Endothelial cell of umbilical vein (primary cell): Measurements from ENCODE around the gene LHX6. TPM values are rescaled to one million over a fixed set of nuclear protein-coding genes. Genes with fewer than 3 reads are reported as not detected.

Experiments
- BruUV-seq: library from RNA; stranded (reverse); fragments of 400-500 nt; replicated peaks from 2 replicates; lab custom pipeline; 2021; lab: Mats Ljungman, UMichigan
- CTCF ChIA-PET: fragments of 300-600, 350-600 bp; sonication (Branson Sonifier 250); formaldehyde crosslinking; loops from one replicate; lab custom pipeline; 2021; ENCODE audit warnings: antibody characterized with exemption, inconsistent platforms; lab: Charles Lee
- POLR2A ChIA-PET: fragments of 300-600, 350-600 bp; sonication (Branson Sonifier 250); formaldehyde crosslinking; loops from one replicate; lab custom pipeline; 2021; ENCODE audit warnings: antibody characterized with exemption, inconsistent platforms; lab: Charles Lee
- DNase-seq: peaks from one replicate; pipeline ENCODE4 v3.0.0-alpha.2; 2011; ENCODE audit warnings: low read depth, low spot score
- FAIRE-seq: peaks from 2 replicates; lab custom pipeline; 2011; peaks lifted over from hg19 to GRCh38; lab: Jason Lieb, UNC
- H2AFZ ChIP-seq: 2 replicates; pipeline ENCODE4 v1.6.0; 2012; ENCODE audit warnings: low read depth, low read length, control low read depth, inconsistent platforms
- H3K27ac ChIP-seq: 2 replicates; pipeline ENCODE4 v1.5.1; 2011; ENCODE audit warnings: low read depth, mild to moderate bottlenecking, control low read depth, low read length, moderate library complexity; ENCODE audit not compliant: insufficient read depth
- H3K27me3 ChIP-seq, 2 experiments: 2 replicates each; pipeline versions ENCODE4 v1.6.0 to v1.6.1; 2011; ENCODE audit warnings: low read length in 2 of 2, mixed read lengths in 1 of 2; ENCODE audit not compliant: control insufficient read depth in 2 of 2, insufficient read depth in 2 of 2
- H3K36me3 ChIP-seq, 2 experiments: 2 replicates in 1 of 2; 3 replicates in 1 of 2; pipeline ENCODE4 v1.5.1; 2011; ENCODE audit warnings: low read length in 2 of 2, mild to moderate bottlenecking in 1 of 2, moderate library complexity in 1 of 2; ENCODE audit not compliant: control insufficient read depth in 2 of 2, insufficient read depth in 2 of 2; ENCODE audit errors: extremely low read depth in 1 of 2
- H3K4me1 ChIP-seq: 3 replicates; pipeline ENCODE4 v1.5.1; 2011; ENCODE audit warnings: mild to moderate bottlenecking, low read length; ENCODE audit not compliant: control insufficient read depth, insufficient read depth; ENCODE audit errors: extremely low read depth
- H3K4me2 ChIP-seq: 2 replicates; pipeline ENCODE4 v1.6.1; 2011; ENCODE audit warnings: low read length, control low read depth, mixed read lengths; ENCODE audit not compliant: insufficient read depth
- H3K4me3 ChIP-seq, 3 experiments: fragments of 200-600 bp in 1 of 3; sonication (generic), shearing (Covaris generic) in 1 of 3; replicated peaks in 1 of 3; 2 replicates each; pipeline ENCODE4 v1.5.1; 2011 to 2016; ENCODE audit warnings: control low read depth in 3 of 3, low read length in 3 of 3, mild to moderate bottlenecking in 2 of 3, inconsistent platforms in 1 of 3, low read depth in 1 of 3, moderate library complexity in 1 of 3; ENCODE audit not compliant: insufficient read depth in 1 of 3
- H3K79me2 ChIP-seq: 2 replicates; pipeline ENCODE4 v1.6.0; 2012; ENCODE audit warnings: low read length, inconsistent platforms; ENCODE audit not compliant: control insufficient read depth, insufficient read depth
- H3K9ac ChIP-seq: replicated peaks from 2 replicates; pipeline ENCODE3; 2011; ENCODE audit warnings: low read length, control low read depth; ENCODE audit not compliant: insufficient read depth; ENCODE audit errors: extremely low read depth
- H3K9me1 ChIP-seq: replicated peaks from 3 replicates; pipeline ENCODE4 v1.6.0; 2011; ENCODE audit warnings: mild to moderate bottlenecking, low read length; ENCODE audit not compliant: control insufficient read depth, insufficient read depth; ENCODE audit errors: extremely low read depth
- H3K9me3 ChIP-seq: replicated peaks from 2 replicates; pipeline ENCODE4 v1.5.1; 2012; ENCODE audit warnings: low read length, inconsistent platforms; ENCODE audit not compliant: control insufficient read depth, insufficient read depth
- H4K20me1 ChIP-seq: replicated peaks from 2 replicates; pipeline ENCODE3; 2011; ENCODE audit warnings: mild to moderate bottlenecking, low read length; ENCODE audit not compliant: control insufficient read depth, insufficient read depth; ENCODE audit errors: extremely low read depth
- CTCF ChIP-seq, 2 donors: IDR thresholded peaks; 1 replicate in 1 of 2; 2 replicates in 1 of 2; pipeline ENCODE4 v1.5.1; 2011; ENCODE audit warnings: low read length in 2 of 2, mild to moderate bottlenecking in 2 of 2, moderate library complexity in 2 of 2, control low read depth in 1 of 2, inconsistent platforms in 1 of 2, low read depth in 1 of 2; ENCODE audit not compliant: insufficient read depth in 1 of 2; ENCODE audit errors: extremely low read depth in 1 of 2
- EZH2 ChIP-seq: IDR thresholded peaks from 2 replicates; pipeline ENCODE4 v1.6.1; 2012; ENCODE audit warnings: borderline replicate concordance, low read depth, mild to moderate bottlenecking, moderate library complexity, low read length, inconsistent platforms; ENCODE audit not compliant: severe bottlenecking
- FOS ChIP-seq: IDR thresholded peaks from 2 replicates; pipeline ENCODE4 v1.6.1; 2011; ENCODE audit warnings: mild to moderate bottlenecking, low read length, moderate library complexity, borderline replicate concordance; ENCODE audit not compliant: insufficient read depth
- GATA2 ChIP-seq: IDR thresholded peaks from 2 replicates; pipeline ENCODE4 v1.7.0; 2011; ENCODE audit warnings: low read depth, mild to moderate bottlenecking, moderate library complexity, mixed read lengths, low read length; ENCODE audit not compliant: insufficient read length, insufficient read depth
- JUN ChIP-seq: IDR thresholded peaks from 2 replicates; pipeline ENCODE4 v1.6.1; 2011; ENCODE audit warnings: borderline replicate concordance, low read depth; ENCODE audit not compliant: insufficient read length, insufficient read depth
- MYC ChIP-seq: IDR thresholded peaks from one replicate; pipeline ENCODE4 v1.6.1; 2011; ENCODE audit warnings: mild to moderate bottlenecking, low read depth, low read length
- POLR2A ChIP-seq: IDR thresholded peaks from 2 replicates; pipeline ENCODE4 v1.6.1; 2012; ENCODE audit warnings: low read depth, mild to moderate bottlenecking, control low read depth, low read length
- dilution Hi-C: fragments of 300-500 bp; cut with MboI; formaldehyde crosslinking; loops from one replicate; pipeline ENCODE4 v1.15.0; 2019; ENCODE audit warnings: low sequenced_read_pairs; ENCODE audit not compliant: extremely low pct_ligation_motif_present
- intact Hi-C: fragments of 100-400 bp; cut with micrococcal nuclease; formaldehyde crosslinking; loops from one replicate; pipeline ENCODE4 v1.10.0; 2022
- polyA plus RNA-seq, 4 experiments: library from polyadenylated mRNA; depleted of rRNA in 3 of 4; stranded (reverse) in 3 of 4; unstranded in 1 of 4; fragments of >200 nt; gene quantifications; 2 replicates each; pipeline versions ENCODE4 v1.2.1 to v1.2.3, GENCODE V29; 2011 to 2012; ENCODE audit warnings: missing spikeins in 1 of 4
- total RNA-seq: library from RNA; stranded (reverse); gene quantifications from 2 replicates; pipeline ENCODE4 v1.2.3, GENCODE V29; 2021
- TF ChIP-seq, protein P1 (sequence below): IDR thresholded peaks from 2 replicates; pipeline ENCODE4 v1.6.1; 2011; ENCODE audit not compliant: insufficient read depth, insufficient read length

The LHX6 gene
- total and polyA plus RNA-seq, 2 donors (not counting 3 experiments of a cell fraction or from before 2014, with no cell fraction given): 2.4 to 18.4 TPM

DNA sequence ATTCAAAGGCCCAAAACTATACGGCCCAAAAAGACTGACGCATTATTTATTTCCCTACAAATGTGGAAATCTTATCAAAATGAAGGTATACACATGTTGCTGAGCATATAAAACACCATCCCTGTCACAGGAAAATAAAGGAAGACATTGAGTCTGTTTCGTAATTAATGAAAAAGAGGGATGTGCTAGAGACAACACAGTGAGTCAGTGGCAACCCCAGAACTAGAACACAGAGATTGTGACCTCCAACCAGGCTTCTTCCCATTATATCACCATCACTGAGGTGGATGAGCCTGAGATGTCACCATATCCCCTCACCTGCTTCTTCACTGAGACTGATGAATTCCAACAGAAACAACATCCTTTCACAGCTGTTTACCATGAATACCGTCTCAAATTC, 73.0 kb downstream of the LHX6 start:
- dilution Hi-C loops: no loop called here
- FAIRE-seq (no peak), DNase-seq (no peak)
- Histone ChIP-seq H2AFZ (no peak overlapping the region), H3K4me1 (peaks cover 8% of the 10 kb centered on the region), H4K20me1 (no peaks in the 10 kb centered on the region), H3K27me3 (no peaks in the 10 kb centered on the region), H3K9me3 (no peaks in the 10 kb centered on the region), H3K9me1 (no peaks in the 10 kb centered on the region), H3K27ac (no peak overlapping the region), H3K36me3 (no peaks in the 10 kb centered on the region), H3K79me2 (peaks cover 25% of the 10 kb centered on the region), H3K4me3 (no peak overlapping the region), H3K4me2 (no peak overlapping the region), H3K9ac (no peak overlapping the region)
- ChIA-PET CTCF (interaction anchor here (1.0 to 4.1 kb wide), 4 partner anchors 10 to 194 kb away, joined by 3 to 28 read pairs (median 4); no protein-coding TSS in a partner anchor), POLR2A (interaction anchor here (0.6 kb wide), 1 partner anchor 46 kb away, joined by 3 read pairs; no protein-coding TSS in a partner anchor)
- TF ChIP-seq CTCF (IDR thresholded peaks at IDR 0.05; ENCODE audit: extremely low read depth in 1 of 2, insufficient read depth in 1 of 2, low read depth in 1 of 2, low read length in 2 of 2) (no peak), JUN (no peak), FOS (no peak), EZH2 (no peak), POLR2A (no peak), MYC (no peak), GATA2 (no peak)
- TF ChIP-seq, protein P1, sequence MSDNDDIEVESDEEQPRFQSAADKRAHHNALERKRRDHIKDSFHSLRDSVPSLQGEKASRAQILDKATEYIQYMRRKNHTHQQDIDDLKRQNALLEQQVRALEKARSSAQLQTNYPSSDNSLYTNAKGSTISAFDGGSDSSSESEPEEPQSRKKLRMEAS: no peak
- intact Hi-C loops: loop anchor here (5.0 kb wide), 1 partner anchor 72 kb away; the partner anchor contains the start of gene LHX6
- BruUV-seq: no TSS peak

Other genes with a start within 250 kb of the LHX6 start
- 4.9 and 8.1 TPM in 2 replicates for gene TTLL11, start 135.6 kb downstream of the LHX6 start, total RNA-seq
- gene TTLL11, start 135.6 kb downstream of the LHX6 start, polyA plus RNA-seq: 5.0 and 5.1 TPM in 2 replicates
- gene NDUFA8, start 69.2 kb downstream of the LHX6 start, total RNA-seq: 65.5 and 68.2 TPM in 2 replicates
- 81.4 and 100 TPM in 2 replicates for gene NDUFA8, start 69.2 kb downstream of the LHX6 start, polyA plus RNA-seq
- gene MORN5, start 69.0 kb downstream of the LHX6 start, total RNA-seq: not detected in 2 replicates
- gene MORN5, start 69.0 kb downstream of the LHX6 start, polyA plus RNA-seq: not detected in 2 replicates
- gene RBM18, start 35.9 kb upstream of the LHX6 start, total RNA-seq: 26.9 and 28.6 TPM in 2 replicates
- gene RBM18, start 35.9 kb upstream of the LHX6 start, polyA plus RNA-seq: 7.0 and 7.9 TPM in 2 replicates
- 36.4 and 36.5 TPM in 2 replicates for gene MRRF, start 35.9 kb upstream of the LHX6 start, total RNA-seq
- gene MRRF, start 35.9 kb upstream of the LHX6 start, polyA plus RNA-seq: 24.2 and 27.2 TPM in 2 replicates
- gene PTGS1, start 142.1 kb upstream of the LHX6 start, total RNA-seq: 14.6 and 45.2 TPM in 2 replicates
- 37.6 and 43.9 TPM in 2 replicates for gene PTGS1, start 142.1 kb upstream of the LHX6 start, polyA plus RNA-seq
- gene OR1J1, start 249.0 kb upstream of the LHX6 start, total RNA-seq: not detected in 2 replicates
- not detected in 2 replicates for gene OR1J1, start 249.0 kb upstream of the LHX6 start, polyA plus RNA-seq